ENCODE measurements around the gene MYOZ1. TPM values are rescaled to one million over a fixed set of nuclear protein-coding genes. Genes with fewer than 3 reads are reported as not detected.
"Not testable (repeated sequence)": the region's sequence is repeated elsewhere in the genome, so short reads cannot be mapped to it uniquely, and the experiment has no call there.

MYOZ1 gene
- total and polyA plus RNA-seq, 10 donors: 0.26 to 2.1 (median 0.60) TPM; not detected in 2

DNA sequence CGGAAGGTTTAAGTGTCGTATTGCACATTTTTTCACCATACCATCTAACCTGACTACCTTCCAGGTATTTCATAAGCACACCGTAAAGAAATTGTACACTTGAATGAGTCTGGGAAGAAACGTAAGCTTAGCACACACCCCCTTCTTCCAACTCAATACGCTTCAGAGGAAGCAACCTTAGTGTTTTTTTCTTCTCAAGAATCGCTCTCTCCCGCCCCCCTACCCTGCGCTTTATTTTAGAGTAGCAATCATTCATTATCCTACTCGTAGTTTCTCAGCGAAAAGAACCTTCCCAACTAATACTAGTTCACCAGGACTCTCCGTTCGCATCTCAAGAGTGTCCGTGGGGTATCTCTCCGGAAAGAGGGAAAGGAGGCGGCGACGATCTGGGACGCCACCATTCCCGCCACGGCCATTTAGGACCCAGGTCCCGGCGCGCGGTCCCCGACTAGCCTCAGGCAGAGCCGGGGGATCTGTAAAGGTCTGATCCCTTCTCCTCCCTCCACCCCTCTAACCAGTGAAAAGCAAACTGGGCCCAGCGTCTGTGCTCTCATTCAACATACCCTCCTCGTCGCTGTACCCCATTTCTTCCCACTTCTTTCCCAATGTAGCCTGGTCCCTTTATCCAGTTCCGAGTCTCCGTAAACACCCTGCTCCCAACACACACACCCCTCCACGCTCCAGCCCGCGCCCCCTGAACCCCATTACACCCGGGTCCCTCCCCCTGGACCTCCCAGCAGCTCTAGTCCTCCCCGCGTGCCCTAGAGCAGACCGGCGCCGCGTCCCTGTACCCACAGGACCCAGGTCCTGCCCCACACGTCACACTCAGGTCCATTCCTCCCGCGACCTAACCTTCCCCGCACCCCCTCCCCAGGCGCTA lies 16.0 kb downstream of the MYOZ1 start:
- peak; percentile 84 for DNase-seq
- WGBS, 5 donors: 0 to 2% (median 1%) methylated on average over 44 to 46 of the region's 46 CpGs
- Histone ChIP-seq H3K4me1 (peaks cover 6 to 21% (median 16%) of the 10 kb centered on the region in 6 donors), H3K27me3 (replicated peaks in 1 of 7) (no peaks in the 10 kb centered on the region), H3K9me3 (no peaks in the 10 kb centered on the region), H3K4me3 (peak overlapping the region; percentile 64 to 98 (median 91)), H3K27ac (peak overlapping the region in 7 of 8 donors; percentile 58 to 86 (median 84)), H3K36me3 (no peaks in the 10 kb centered on the region)
- intact Hi-C loops (cut with DNase I; ENCODE audit: low total_unique reads): no loop called here
- TF ChIP-seq POLR2AphosphoS5 (IDR thresholded peaks at IDR 0.05): no peak
- no peak for TF ChIP-seq POLR2A (IDR thresholded peaks at IDR 0.05)
- TF ChIP-seq, protein P1, sequence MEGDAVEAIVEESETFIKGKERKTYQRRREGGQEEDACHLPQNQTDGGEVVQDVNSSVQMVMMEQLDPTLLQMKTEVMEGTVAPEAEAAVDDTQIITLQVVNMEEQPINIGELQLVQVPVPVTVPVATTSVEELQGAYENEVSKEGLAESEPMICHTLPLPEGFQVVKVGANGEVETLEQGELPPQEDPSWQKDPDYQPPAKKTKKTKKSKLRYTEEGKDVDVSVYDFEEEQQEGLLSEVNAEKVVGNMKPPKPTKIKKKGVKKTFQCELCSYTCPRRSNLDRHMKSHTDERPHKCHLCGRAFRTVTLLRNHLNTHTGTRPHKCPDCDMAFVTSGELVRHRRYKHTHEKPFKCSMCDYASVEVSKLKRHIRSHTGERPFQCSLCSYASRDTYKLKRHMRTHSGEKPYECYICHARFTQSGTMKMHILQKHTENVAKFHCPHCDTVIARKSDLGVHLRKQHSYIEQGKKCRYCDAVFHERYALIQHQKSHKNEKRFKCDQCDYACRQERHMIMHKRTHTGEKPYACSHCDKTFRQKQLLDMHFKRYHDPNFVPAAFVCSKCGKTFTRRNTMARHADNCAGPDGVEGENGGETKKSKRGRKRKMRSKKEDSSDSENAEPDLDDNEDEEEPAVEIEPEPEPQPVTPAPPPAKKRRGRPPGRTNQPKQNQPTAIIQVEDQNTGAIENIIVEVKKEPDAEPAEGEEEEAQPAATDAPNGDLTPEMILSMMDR (IDR thresholded peaks at IDR 0.05 in 8 of 11, conservative IDR thresholded peaks at IDR 0.05 in 3 of 11): no peak

DNA sequence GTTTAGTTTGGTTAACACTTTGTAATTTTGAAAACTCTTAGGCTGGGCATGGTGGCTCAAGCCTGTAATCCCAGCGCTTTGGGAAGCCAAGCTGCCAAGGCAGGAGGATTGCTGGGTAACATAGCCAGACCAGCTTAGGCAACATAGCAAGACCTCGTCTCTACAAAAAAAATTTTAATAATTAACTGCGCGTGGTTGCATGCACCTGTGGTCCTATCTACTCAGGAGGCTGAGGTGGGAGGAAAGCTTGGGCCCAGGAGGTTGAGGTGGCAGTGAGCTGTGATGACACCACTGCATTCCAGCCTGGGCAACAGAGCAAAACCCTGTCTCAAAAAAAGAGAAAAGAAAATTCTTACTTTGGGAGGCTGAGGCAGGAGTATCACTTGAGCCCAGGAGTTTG lies 18.2 kb downstream of the MYOZ1 start:
- intact Hi-C loops (cut with DNase I; ENCODE audit: low total_unique reads): no loop called here
- H3K36me3 ChIP-seq: no peaks in the 10 kb centered on the region
- no peak for TF ChIP-seq POLR2A (IDR thresholded peaks at IDR 0.05)
- no peak for TF ChIP-seq POLR2AphosphoS5 (IDR thresholded peaks at IDR 0.05)
- TF ChIP-seq, protein P1 (IDR thresholded peaks at IDR 0.05 in 8 of 11, conservative IDR thresholded peaks at IDR 0.05 in 3 of 11): no peak
- H3K27me3 ChIP-seq (replicated peaks in 1 of 7): no peaks in the 10 kb centered on the region
- no peak for DNase-seq
- peaks cover 6 to 21% (median 16%) of the 10 kb centered on the region in 6 donors for H3K4me1 ChIP-seq
- 92 to 95% (median 95%) methylated on average over 4 of the region's 4 CpGs for WGBS, 5 donors
- no peaks in the 10 kb centered on the region for H3K9me3 ChIP-seq
- no peak overlapping the region for H3K27ac ChIP-seq
- H3K4me3 ChIP-seq: no peak overlapping the region

DNA sequence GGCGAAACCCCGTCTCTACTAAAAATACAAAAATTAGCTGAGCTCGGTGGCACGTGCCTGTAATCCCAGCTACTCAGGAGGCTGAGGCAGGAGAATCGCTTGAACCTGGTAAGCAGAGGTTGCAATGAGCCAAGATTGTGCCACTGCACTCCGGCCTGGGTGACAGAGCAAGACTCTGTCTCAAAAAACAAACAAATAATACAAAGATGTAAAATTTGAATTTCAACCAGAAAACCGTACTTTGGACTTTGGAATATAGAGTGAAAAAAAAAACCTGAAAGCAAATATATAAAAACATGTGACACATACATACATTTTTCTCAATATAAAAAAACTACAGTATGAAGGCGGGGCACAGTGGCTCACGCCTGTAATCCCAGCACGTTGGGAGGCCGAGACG lies 20.3 kb downstream of the MYOZ1 start:
- 88 to 97% (median 93%) methylated on average over 12 of the region's 12 CpGs for WGBS, 5 donors
- H3K36me3 ChIP-seq; H3K4me1 ChIP-seq; H3K27ac ChIP-seq; DNase-seq; H3K4me3 ChIP-seq; H3K9me3 ChIP-seq; intact Hi-C loops (cut with DNase I; ENCODE audit: low total_unique reads); H3K27me3 ChIP-seq (replicated peaks in 1 of 7): not testable (repeated sequence)

DNA sequence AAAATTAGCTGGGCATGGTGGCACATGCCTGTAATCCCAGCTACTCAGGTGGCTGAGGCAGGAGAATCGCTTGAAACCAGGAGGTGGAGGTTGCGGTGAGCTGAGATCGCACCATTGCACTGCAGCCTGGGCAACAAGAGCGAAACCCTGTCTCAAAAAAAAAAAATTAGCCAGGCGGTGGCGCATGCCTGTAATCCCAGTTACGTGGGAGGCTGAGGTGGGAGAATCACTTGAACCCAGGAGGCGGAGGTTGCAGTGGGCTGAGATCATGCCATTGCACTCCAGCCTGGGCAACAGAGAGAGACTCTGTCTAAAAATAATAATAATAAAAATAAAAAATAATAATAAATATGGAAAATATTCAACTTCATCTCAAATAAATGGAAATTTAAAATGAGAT lies 24.1 kb downstream of the MYOZ1 start:
- H3K27ac ChIP-seq; H3K27me3 ChIP-seq (replicated peaks in 1 of 7); H3K9me3 ChIP-seq; H3K4me1 ChIP-seq; intact Hi-C loops (cut with DNase I; ENCODE audit: low total_unique reads); H3K4me3 ChIP-seq; DNase-seq; H3K36me3 ChIP-seq: not testable (repeated sequence)
- WGBS, 5 donors: 94 to 97% (median 96%) methylated on average over 8 of the region's 8 CpGs

DNA sequence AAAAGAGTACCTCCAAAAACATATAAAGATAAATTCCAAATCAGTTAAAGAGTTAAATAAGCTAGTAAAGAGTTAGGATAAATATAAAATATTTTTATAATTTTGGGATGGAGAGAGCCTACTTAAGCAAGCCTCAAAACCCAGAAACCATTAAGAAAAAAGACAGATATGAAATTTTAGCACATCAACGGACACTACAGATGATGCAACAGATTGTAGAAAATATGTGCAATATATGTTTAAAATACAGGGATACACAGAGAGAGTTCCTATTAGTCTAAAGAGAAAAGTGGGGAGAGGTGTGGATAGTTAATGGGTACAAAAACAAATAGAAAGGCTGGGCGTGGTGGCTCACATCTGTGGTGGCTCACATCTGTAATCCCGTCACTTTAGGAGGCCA lies 26.6 kb downstream of the MYOZ1 start:
- 81 to 93% (median 85%) methylated on average over 3 of the region's 3 CpGs for WGBS, 5 donors
- Histone ChIP-seq H3K4me3 (no peak overlapping the region), H3K27ac (no peak overlapping the region), H3K4me1 (no peaks in the 10 kb centered on the region), H3K27me3 (replicated peaks in 1 of 7) (no peaks in the 10 kb centered on the region), H3K36me3 (peaks cover 0 to 4% (median 0%) of the 10 kb centered on the region in 6 donors), H3K9me3 (no peaks in the 10 kb centered on the region)
- no peak for DNase-seq
- intact Hi-C loops (cut with DNase I; ENCODE audit: low total_unique reads): no loop called here
- TF ChIP-seq, protein P1 (IDR thresholded peaks at IDR 0.05 in 8 of 11, conservative IDR thresholded peaks at IDR 0.05 in 3 of 11): no peak
- no peak for TF ChIP-seq POLR2A (IDR thresholded peaks at IDR 0.05)
- TF ChIP-seq POLR2AphosphoS5 (IDR thresholded peaks at IDR 0.05): no peak
